Vagina (tissue), 2 donors: Measurements from ENCODE around the gene SORCS1. TPM values are rescaled to one million over a fixed set of nuclear protein-coding genes. Genes with fewer than 3 reads are reported as not detected.

Source experiments
- DNase-seq, 2 donors: peaks; one replicate each; pipeline ENCODE4 v3.0.0-alpha.2; 2017; ENCODE audit errors: extremely low spot score in 2 of 2
- H3K27ac ChIP-seq: fragments of 200-600 bp; sonication (generic); one replicate; pipeline ENCODE4 v1.5.1; 2019
- H3K27me3 ChIP-seq: fragments of 200-600 bp; sonication (generic); one replicate; pipeline ENCODE4 v1.5.1; 2019
- H3K36me3 ChIP-seq, 2 donors: fragments of 200-600 bp; sonication (generic); one replicate each; pipeline ENCODE4 v1.5.1; 2017 to 2019
- H3K4me1 ChIP-seq: fragments of 200-600 bp; sonication (generic); one replicate; pipeline ENCODE4 v1.5.1; 2019
- H3K4me3 ChIP-seq, 2 donors: fragments of 200-600 bp; sonication (generic); 1 replicate in 1 of 2; 2 replicates in 1 of 2; pipeline ENCODE4 v1.5.1; 2016 to 2019
- H3K9me3 ChIP-seq: fragments of 200-600 bp; sonication (generic); one replicate; pipeline ENCODE4 v1.5.1; 2019
- CTCF ChIP-seq, 3 experiments: fragments of 450-650 bp in 2 of 3; fragments of 200-600 bp in 1 of 3; sonication (generic) in 1 of 3; IDR thresholded peaks; one replicate each; pipeline ENCODE4 v1.5.1; 2017 to 2019; ENCODE audit warnings: antibody characterized with exemption in 3 of 3, mild to moderate bottlenecking in 2 of 3, moderate library complexity in 2 of 3
- POLR2A ChIP-seq, 2 donors: fragments of 450-650 bp; IDR thresholded peaks; one replicate each; pipeline ENCODE4 v1.6.1; 2017; ENCODE audit warnings: antibody characterized with exemption in 2 of 2, mild to moderate bottlenecking in 2 of 2, moderate library complexity in 2 of 2
- POLR2AphosphoS5 ChIP-seq, 2 donors: sonication (generic); formaldehyde crosslinking; IDR thresholded peaks; one replicate each; pipeline ENCODE4 v1.9.0; 2017; ENCODE audit warnings: antibody characterized with exemption in 2 of 2, mild to moderate bottlenecking in 2 of 2, low read depth in 1 of 2; ENCODE audit not compliant: insufficient read depth in 1 of 2
- intact Hi-C: fragments of 100-400 bp; cut with DNase I; formaldehyde crosslinking; loops from one replicate; pipeline ENCODE4 v1.15.1; 2023
- total RNA-seq: library from RNA; depleted of rRNA; stranded (reverse); fragments of >200 nt; gene quantifications from one replicate; pipeline ENCODE4 v1.2.3, GENCODE V29; 2016

SORCS1 gene
- total RNA-seq, 1 donor from 2014 or later: 5.9 TPM

GRCh38 chr10:107002068-107002467 lies 162.4 kb downstream of the SORCS1 start:
- no peaks in the 10 kb centered on the region for H3K9me3 ChIP-seq
- H3K4me1 ChIP-seq: no peaks in the 10 kb centered on the region
- no peaks in the 10 kb centered on the region for H3K36me3 ChIP-seq
- no peak overlapping the region for H3K27ac ChIP-seq
- intact Hi-C loops: no loop called here
- DNase-seq: no peak
- H3K27me3 ChIP-seq: no peaks in the 10 kb centered on the region
- no peak for TF ChIP-seq POLR2AphosphoS5 (IDR thresholded peaks at IDR 0.05; ENCODE audit: insufficient read depth in 1 of 2, low read depth in 1 of 2)
- no peak for TF ChIP-seq CTCF (IDR thresholded peaks at IDR 0.05)
- TF ChIP-seq POLR2A (IDR thresholded peaks at IDR 0.05): no peak
- H3K4me3 ChIP-seq: no peak overlapping the region

GRCh38 chr10:106999118-106999707 lies 165.3 kb downstream of the SORCS1 start:
- TF ChIP-seq POLR2AphosphoS5 (IDR thresholded peaks at IDR 0.05; ENCODE audit: insufficient read depth in 1 of 2, low read depth in 1 of 2): no peak
- no peak for TF ChIP-seq CTCF (IDR thresholded peaks at IDR 0.05)
- TF ChIP-seq POLR2A (IDR thresholded peaks at IDR 0.05): no peak
- DNase-seq: no peak
- H3K9me3 ChIP-seq: no peaks in the 10 kb centered on the region
- H3K4me1 ChIP-seq: no peaks in the 10 kb centered on the region
- no peak overlapping the region for H3K27ac ChIP-seq
- intact Hi-C loops: no loop called here
- no peaks in the 10 kb centered on the region for H3K27me3 ChIP-seq
- H3K4me3 ChIP-seq: no peak overlapping the region
- no peaks in the 10 kb centered on the region for H3K36me3 ChIP-seq

- intact Hi-C loops: no loop called here
Measured at GRCh38 chr10:106997721-106998120, 166.8 kb downstream of the SORCS1 start.

GRCh38 chr10:106996510-106996909 lies 168.0 kb downstream of the SORCS1 start:
- no peak for DNase-seq
- no peak overlapping the region for H3K4me3 ChIP-seq
- intact Hi-C loops: no loop called here
- no peak overlapping the region for H3K27ac ChIP-seq
- H3K36me3 ChIP-seq: no peaks in the 10 kb centered on the region
- no peaks in the 10 kb centered on the region for H3K27me3 ChIP-seq
- no peaks in the 10 kb centered on the region for H3K9me3 ChIP-seq
- H3K4me1 ChIP-seq: no peaks in the 10 kb centered on the region
- no peak for TF ChIP-seq CTCF (IDR thresholded peaks at IDR 0.05)

More at GRCh38 chr10:106997721-106998120, 166.8 kb downstream of the SORCS1 start:
- Histone ChIP-seq H3K4me3 (no peak overlapping the region), H3K27me3 (no peaks in the 10 kb centered on the region), H3K9me3 (no peaks in the 10 kb centered on the region), H3K36me3 (no peaks in the 10 kb centered on the region), H3K4me1 (no peaks in the 10 kb centered on the region), H3K27ac (no peak overlapping the region)
- no peak for DNase-seq
- TF ChIP-seq POLR2AphosphoS5 (IDR thresholded peaks at IDR 0.05; ENCODE audit: insufficient read depth in 1 of 2, low read depth in 1 of 2): no peak
- TF ChIP-seq CTCF (IDR thresholded peaks at IDR 0.05): no peak
- TF ChIP-seq POLR2A (IDR thresholded peaks at IDR 0.05): no peak

GRCh38 chr10:106992055-106992454 lies 172.5 kb downstream of the SORCS1 start:
- TF ChIP-seq POLR2A (IDR thresholded peaks at IDR 0.05) (no peak), POLR2AphosphoS5 (IDR thresholded peaks at IDR 0.05; ENCODE audit: insufficient read depth in 1 of 2, low read depth in 1 of 2) (no peak), CTCF (IDR thresholded peaks at IDR 0.05) (no peak)
- Histone ChIP-seq H3K4me3 (no peak overlapping the region), H3K9me3 (no peaks in the 10 kb centered on the region), H3K27ac (no peak overlapping the region), H3K36me3 (no peaks in the 10 kb centered on the region), H3K27me3 (no peaks in the 10 kb centered on the region), H3K4me1 (no peaks in the 10 kb centered on the region)
- no peak for DNase-seq
- intact Hi-C loops: no loop called here
